ENCODE results near the gene GCN1.

GCN1 gene

GRCh38 chr12:120229487-120230325, 35.2 kb upstream of the GCN1 start:
- no peak for DNase-seq

DNA sequence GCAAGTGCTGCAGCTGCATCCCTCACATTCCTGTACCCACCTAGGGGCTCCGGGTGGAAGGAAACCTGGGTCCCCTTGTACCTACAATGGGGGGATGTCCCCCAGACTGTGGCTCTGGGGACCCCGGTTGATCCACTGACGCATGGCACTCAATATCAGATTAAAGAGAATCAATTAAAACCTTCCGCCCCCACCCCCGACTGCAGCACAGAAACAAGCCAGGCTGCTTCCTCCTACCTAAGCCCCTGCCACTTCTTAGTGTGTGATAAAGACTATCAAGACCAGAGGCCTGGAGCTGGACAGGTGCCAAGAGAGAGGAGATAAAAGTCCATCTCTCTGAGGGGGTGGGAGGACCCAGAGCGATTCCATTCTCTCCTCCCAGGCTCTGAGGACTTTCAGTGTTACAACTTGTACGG, 34.6 kb upstream of the GCN1 start:
- DNase-seq = no peak

DNA sequence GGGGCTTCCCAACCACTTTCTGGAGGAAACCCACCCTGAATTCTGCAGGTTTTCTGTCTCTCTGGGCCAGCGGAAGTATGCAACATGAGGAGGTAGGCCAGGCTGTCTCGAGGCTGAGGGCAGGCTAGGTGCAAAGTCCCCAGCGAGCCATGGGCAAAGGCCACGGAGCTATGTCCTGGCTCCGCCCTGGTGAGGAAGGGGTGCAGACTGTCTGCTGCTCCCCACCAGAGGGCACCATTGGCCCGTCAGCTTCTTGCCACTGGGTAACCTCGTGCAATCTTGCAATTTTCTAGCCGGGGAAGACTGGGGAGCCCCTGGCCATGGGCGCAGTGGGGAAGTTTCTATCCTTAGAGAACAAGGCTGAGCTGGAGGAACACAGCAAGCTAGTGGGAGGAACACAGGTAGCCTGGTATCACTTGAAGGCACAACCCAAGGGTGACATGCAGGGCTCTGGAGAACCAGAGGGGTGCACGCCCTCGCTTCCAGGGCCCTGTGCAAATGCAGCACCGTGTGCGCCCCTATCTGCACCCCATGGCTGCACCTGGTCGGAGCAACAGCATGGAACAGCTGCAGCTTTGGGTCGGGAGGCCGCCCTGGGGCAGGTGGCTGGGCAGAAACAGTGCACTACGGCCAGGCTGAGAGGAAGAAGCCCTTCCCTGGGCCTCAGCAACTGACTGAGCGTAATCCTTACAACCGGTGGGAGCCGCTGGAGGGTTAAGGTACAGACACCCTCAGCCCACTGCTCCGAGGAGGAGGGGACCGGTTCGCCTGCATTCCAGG, 34.0 kb upstream of the GCN1 start:
- peak; percentile 86 for DNase-seq

DNA sequence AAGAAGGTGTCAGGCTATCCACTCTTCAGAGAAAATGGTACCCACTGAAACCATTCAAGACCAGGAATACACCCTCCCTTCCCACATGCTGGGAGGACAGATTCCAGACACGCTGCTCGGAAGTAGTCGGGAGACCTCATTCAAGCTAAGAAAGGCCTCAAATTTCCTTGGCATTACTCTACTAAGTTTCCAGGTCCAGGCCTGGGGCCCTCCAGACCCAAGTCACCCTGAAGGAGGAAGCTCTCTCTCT, 33.5 kb upstream of the GCN1 start:
- no peak for DNase-seq

- no peak for DNase-seq
Observed at GRCh38 chr12:120227233-120228040, 32.9 kb upstream of the GCN1 start.

DNA sequence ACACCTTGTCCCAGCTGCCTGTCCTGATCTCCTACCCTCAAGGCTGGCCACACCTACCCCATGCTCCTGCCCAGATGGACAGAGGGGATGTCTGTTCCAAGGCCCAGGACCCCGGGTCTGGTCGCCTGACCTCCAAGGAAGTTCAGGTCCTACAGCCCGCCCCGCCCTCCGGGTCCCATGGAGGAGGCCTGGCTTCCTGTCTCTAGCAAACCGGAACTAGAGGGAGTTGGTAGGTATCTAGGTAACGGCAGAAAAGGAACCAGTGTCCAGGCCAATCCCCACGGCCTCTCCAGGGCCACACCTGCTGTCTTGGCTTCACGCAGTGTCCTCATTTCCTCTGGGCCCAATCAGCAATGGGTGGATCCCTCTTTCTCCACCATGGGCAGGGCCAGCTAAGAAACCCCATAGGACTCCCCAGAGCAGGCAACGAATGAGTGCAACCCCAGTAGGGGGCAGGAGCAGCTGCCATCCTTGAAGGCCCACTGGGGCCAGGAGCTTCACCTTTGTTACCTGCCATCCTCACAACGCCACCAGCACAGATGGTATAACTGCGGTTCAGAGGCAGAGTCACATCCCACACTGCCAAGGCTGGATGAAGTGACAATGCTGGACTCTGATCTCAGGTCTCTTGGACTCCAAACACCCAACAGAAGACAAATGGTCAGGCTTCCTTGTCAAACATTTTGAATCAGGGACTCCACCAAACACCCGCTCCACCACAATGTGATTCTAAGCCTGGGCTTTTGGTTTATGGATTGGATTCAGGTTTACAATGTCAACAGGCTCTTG, 31.5 kb upstream of the GCN1 start:
- no peak for DNase-seq

DNA sequence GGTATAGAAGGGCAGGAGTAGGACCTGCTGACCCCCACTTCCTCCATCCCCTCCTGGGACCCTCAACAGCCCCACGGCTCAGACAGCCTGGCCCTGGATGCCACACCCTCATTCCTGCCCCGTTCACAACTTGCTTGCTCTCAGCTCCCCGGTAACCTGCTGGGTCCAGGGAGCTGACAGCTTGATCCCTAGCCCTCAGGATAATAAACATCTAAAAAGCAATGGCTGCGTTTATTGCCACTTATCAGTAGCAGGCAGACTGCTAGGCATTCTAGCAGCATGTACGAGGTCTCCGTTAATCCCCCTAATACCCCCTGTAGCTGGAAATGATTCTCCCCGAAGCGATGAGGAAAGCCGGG, 30.7 kb upstream of the GCN1 start:
- DNase-seq = no peak

DNA sequence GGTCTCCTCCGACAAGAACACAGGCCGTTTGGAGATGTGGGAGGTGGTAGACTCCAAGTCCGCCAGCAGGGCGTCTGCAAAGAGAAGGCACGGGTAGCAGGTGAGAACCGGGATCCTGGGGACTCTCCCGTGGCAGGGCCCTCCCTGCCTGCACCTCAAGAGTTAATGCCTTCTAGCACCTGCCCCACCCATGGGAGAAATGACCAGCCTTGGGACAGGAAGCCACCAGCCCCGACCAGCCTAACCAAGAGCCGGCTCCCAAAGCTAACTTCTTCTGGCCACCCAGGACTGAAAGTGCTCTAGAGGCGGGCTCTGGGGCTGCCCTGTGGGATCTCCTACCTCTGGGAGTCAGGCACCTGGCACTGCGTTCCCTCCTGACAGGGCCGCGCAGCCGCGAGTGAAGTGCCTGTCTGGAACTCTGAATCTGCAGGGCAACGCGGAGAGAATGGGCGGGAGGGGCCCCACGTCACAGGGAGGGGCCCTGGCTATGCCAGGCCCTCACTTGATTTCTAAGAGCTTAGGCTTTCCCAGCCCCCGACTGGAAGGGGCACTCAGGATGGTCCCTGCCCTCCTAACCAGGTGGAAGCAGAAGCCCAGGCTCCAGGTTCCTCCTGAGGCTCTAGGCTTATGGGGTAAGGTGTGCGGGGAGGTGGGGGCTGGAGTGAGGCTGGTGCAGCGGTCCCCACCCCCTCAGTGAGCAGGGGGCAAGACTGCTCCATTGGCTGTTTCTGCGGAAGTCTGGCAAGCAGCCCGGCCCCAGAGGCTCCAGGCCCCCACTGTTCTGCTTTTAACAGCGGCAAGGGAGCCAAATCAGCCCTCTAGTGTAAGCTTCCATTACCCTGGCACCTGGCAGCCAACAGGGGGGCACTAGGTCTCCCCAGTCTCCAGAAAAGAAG, 30.0 kb upstream of the GCN1 start:
- no peak for DNase-seq

GRCh38 chr12:120223458-120224303, 29.2 kb upstream of the GCN1 start:
- DNase-seq = no peak

GRCh38 chr12:120222288-120222832, 27.8 kb upstream of the GCN1 start:
- no peak for DNase-seq

- DNase-seq = no peak
Observed at GRCh38 chr12:120221576-120221900, 27.0 kb upstream of the GCN1 start.

GRCh38 chr12:120220838-120221575, 26.5 kb upstream of the GCN1 start:
- no peak for DNase-seq

GRCh38 chr12:120218680-120219606, 24.4 kb upstream of the GCN1 start:
- DNase-seq = no peak

DNA sequence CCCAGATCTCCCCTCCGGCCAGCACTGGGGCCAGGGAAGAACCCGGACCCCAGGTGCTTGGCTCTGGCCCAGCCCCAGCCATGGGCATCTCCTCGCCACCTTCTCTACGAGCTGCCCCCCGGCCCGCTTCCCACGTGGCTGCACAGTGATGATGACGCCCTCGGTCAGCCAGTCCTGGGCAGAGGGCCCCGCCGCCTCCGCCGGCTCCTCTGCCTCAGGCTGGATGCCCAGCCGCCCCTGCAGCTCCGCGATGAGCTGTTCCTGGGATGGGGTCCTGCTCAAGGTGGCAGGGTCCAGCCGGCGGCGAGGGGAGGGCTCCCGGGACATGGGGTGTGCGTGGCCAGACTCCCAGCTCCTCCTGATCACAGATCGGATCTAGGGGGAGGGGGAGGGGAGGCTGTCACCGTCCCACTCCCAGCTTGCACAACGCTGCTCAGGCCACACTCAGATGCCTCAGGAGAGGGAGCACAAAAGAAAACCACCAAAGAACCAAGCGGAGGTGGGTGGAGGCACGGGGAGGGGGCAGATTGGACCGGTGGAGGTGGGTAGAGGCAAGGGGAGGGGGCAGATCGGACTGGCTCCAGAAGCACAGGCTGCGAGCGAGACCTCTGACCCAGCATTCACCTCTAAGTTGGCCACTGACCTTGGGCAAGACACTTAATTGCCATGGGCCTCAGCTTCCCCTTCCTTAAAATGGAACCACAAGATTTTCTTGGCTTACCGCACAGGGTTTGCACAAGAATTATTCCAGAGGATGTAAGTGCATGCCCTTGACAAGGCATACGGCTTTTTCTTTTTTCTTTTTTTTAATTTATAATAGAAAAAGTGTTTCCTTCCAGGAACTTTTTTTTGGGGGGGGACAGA, 22.5 kb upstream of the GCN1 start:
- no peak for DNase-seq

GRCh38 chr12:120215766-120216735, 21.5 kb upstream of the GCN1 start:
- no peak for DNase-seq

- no peak for DNase-seq
Observed at GRCh38 chr12:120215357-120215735, 20.8 kb upstream of the GCN1 start.

Measured in CD4-positive, alpha-beta T cell treated with Interleukin-15 for 1 hour (primary cell).